ENCODE data around the gene MPC1. TPM values are rescaled to one million over a fixed set of nuclear protein-coding genes. Genes with fewer than 3 reads are reported as not detected.

The MPC1 gene
- total and polyA plus RNA-seq, 7 donors: 76.2 to 193 (median 136) TPM

- ATAC-seq (peak; percentile 48 to 78 (median 70)), DNase-seq (peak; percentile 68 to 82)
- no peaks in the 10 kb centered on the region for H3K9me3 ChIP-seq
- WGBS, 3 donors: 0 to 1% (median 0%) methylated on average over 44 to 49 of the region's 49 CpGs
- H3K36me3 ChIP-seq (ENCODE audit: insufficient read depth in 1 of 2, low read depth in 1 of 2): no peaks in the 10 kb centered on the region
- peaks cover 29% of the 10 kb centered on the region for H3K4me1 ChIP-seq
- intact Hi-C loops (cut with DNase I): loop anchor here (5.0 kb wide), 1 partner anchor 40 kb away; the partner anchor contains the start of gene SFT2D1 (in 2 of the 2)
- no peaks in the 10 kb centered on the region for H3K27me3 ChIP-seq (ENCODE audit: insufficient read depth in 3 of 3, low read length in 2 of 3)
- H3K4me3 ChIP-seq: peak overlapping the region; percentile 92
- peak; percentile 84 for TF ChIP-seq CTCF (IDR thresholded peaks at IDR 0.05)
- H3K27ac ChIP-seq: peak overlapping the region; percentile 94
Measured at GRCh38 chr6:166381733-166382499, 824 bp downstream of the MPC1 start.

GRCh38 chr6:166381381-166381732 lies 1.4 kb downstream of the MPC1 start:
- no peak for DNase-seq
- Histone ChIP-seq H3K4me3 (peak overlapping the region; percentile 92), H3K27ac (peak overlapping the region; percentile 94), H3K36me3 (ENCODE audit: insufficient read depth in 1 of 2, low read depth in 1 of 2) (no peaks in the 10 kb centered on the region), H3K27me3 (ENCODE audit: insufficient read depth in 3 of 3, low read length in 2 of 3) (no peaks in the 10 kb centered on the region), H3K9me3 (no peaks in the 10 kb centered on the region), H3K4me1 (peaks cover 29% of the 10 kb centered on the region)
- 25 to 31% (median 28%) methylated on average over 6 of the region's 6 CpGs for WGBS, 3 donors
- intact Hi-C loops (cut with DNase I): loop anchor here (5.0 kb wide), 1 partner anchor 39 kb away; the partner anchor contains the start of gene SFT2D1 (in 2 of the 2)
- ATAC-seq: no peak
- TF ChIP-seq CTCF (IDR thresholded peaks at IDR 0.05): no peak

- WGBS, 3 donors: 33 to 43% (median 39%) methylated on average over 4 of the region's 4 CpGs
- Histone ChIP-seq H3K36me3 (ENCODE audit: insufficient read depth in 1 of 2, low read depth in 1 of 2) (no peaks in the 10 kb centered on the region), H3K9me3 (no peaks in the 10 kb centered on the region), H3K4me3 (no peak overlapping the region), H3K4me1 (peaks cover 29% of the 10 kb centered on the region), H3K27me3 (ENCODE audit: insufficient read depth in 3 of 3, low read length in 2 of 3) (no peaks in the 10 kb centered on the region), H3K27ac (peak overlapping the region; percentile 94)
- intact Hi-C loops (cut with DNase I): loop anchor here (5.0 kb wide), 1 partner anchor 37 kb away; the partner anchor contains the start of gene SFT2D1 (in 2 of the 2)
- DNase-seq (no peak), ATAC-seq (no peak)
- TF ChIP-seq CTCF (IDR thresholded peaks at IDR 0.05): no peak
Measured at GRCh38 chr6:166379800-166380199, 2.9 kb downstream of the MPC1 start.

- H3K36me3 ChIP-seq (ENCODE audit: insufficient read depth in 1 of 2, low read depth in 1 of 2): no peaks in the 10 kb centered on the region
- no peak for TF ChIP-seq CTCF (IDR thresholded peaks at IDR 0.05)
- peak overlapping the region; percentile 94 for H3K27ac ChIP-seq
- H3K4me3 ChIP-seq: no peak overlapping the region
- DNase-seq: no peak
- ATAC-seq: no peak
- H3K9me3 ChIP-seq: no peaks in the 10 kb centered on the region
- intact Hi-C loops (cut with DNase I): no loop called here
- H3K27me3 ChIP-seq (ENCODE audit: insufficient read depth in 3 of 3, low read length in 2 of 3): no peaks in the 10 kb centered on the region
- H3K4me1 ChIP-seq: peaks cover 29% of the 10 kb centered on the region
- WGBS, 3 donors: 89 to 94% (median 93%) methylated on average over 1 of the region's 1 CpG
Measured at GRCh38 chr6:166379103-166379586, 3.6 kb downstream of the MPC1 start.
